Gastroesophageal sphincter (tissue), 3 donors: ENCODE results near the gene ATRIP.

Experiments used
- CTCF ChIP-seq, 4 experiments: fragments of 200-600 bp in 2 of 4; fragments of 450-650 bp in 2 of 4; sonication (generic) in 1 of 4; IDR thresholded peaks; one replicate each; pipeline ENCODE4 v1.5.1; 2017 to 2019; ENCODE audit warnings: antibody characterized with exemption in 4 of 4, mild to moderate bottlenecking in 2 of 4, moderate library complexity in 2 of 4
- POLR2A ChIP-seq, 2 donors: fragments of 450-650 bp; IDR thresholded peaks; one replicate each; pipeline ENCODE4 v1.6.1; 2017; ENCODE audit warnings: antibody characterized with exemption in 2 of 2, mild to moderate bottlenecking in 2 of 2, moderate library complexity in 1 of 2
- POLR2AphosphoS5 ChIP-seq: sonication (generic); formaldehyde crosslinking; IDR thresholded peaks from one replicate; pipeline ENCODE4 v1.6.1; 2017; ENCODE audit warnings: antibody characterized with exemption

GRCh38 chr3:48413086-48413485 lies 33.5 kb upstream of the ATRIP start:
- no peak for TF ChIP-seq POLR2AphosphoS5
- no peak for TF ChIP-seq POLR2A (IDR thresholded peaks at IDR 0.05)
- TF ChIP-seq CTCF (IDR thresholded peaks at IDR 0.05) = no peak
